HEK293 (cell line): Measurements from ENCODE around the gene CS.

Experiments
- FEZF1 ChIP-seq: fragments of 450-650 bp; formaldehyde crosslinking; IDR thresholded peaks from 2 replicates; pipeline ENCODE4 v1.5.1; 2016; ENCODE audit warnings: missing biosample characterization, missing genetic modification characterization
- GLIS1 ChIP-seq: fragments of 450-650 bp; formaldehyde crosslinking; IDR thresholded peaks from 2 replicates; pipeline ENCODE4 v1.5.1; 2016; ENCODE audit warnings: missing biosample characterization, missing genetic modification characterization
- MYNN ChIP-seq: fragments of 450-650 bp; formaldehyde crosslinking; IDR thresholded peaks from 2 replicates; pipeline ENCODE4 v1.5.1; 2016; ENCODE audit warnings: missing biosample characterization, missing genetic modification characterization, borderline replicate concordance
- PRDM1 ChIP-seq: fragments of 450-650 bp; formaldehyde crosslinking; IDR thresholded peaks from 2 replicates; pipeline ENCODE4; 2016; ENCODE audit warnings: missing biosample characterization, missing genetic modification characterization
- SCRT2 ChIP-seq: fragments of 450-650 bp; formaldehyde crosslinking; IDR thresholded peaks from 2 replicates; pipeline ENCODE4 v1.5.1; 2016; ENCODE audit warnings: missing biosample characterization, missing genetic modification characterization
- TCF7L2 ChIP-seq: IDR thresholded peaks from 2 replicates; pipeline ENCODE4 v1.6.1; 2011; ENCODE audit warnings: low read depth, mild to moderate bottlenecking, inconsistent platforms, low read length, moderate library complexity, borderline replicate concordance
- ZBTB17 ChIP-seq: fragments of 450-650 bp; formaldehyde crosslinking; IDR thresholded peaks from 2 replicates; pipeline ENCODE4 v1.5.1; 2016; ENCODE audit warnings: missing biosample characterization, missing genetic modification characterization
- ZBTB7A ChIP-seq: fragments of 450-650 bp; formaldehyde crosslinking; IDR thresholded peaks from 2 replicates; pipeline ENCODE4 v1.5.1; 2016; ENCODE audit warnings: low read depth, missing biosample characterization, missing genetic modification characterization
- ZFP41 ChIP-seq: fragments of 450-650 bp; formaldehyde crosslinking; IDR thresholded peaks from 2 replicates; pipeline ENCODE4 v1.5.1; 2016; ENCODE audit warnings: missing biosample characterization, missing genetic modification characterization, borderline replicate concordance
- ZNF132 ChIP-seq: fragments of 450-650 bp; formaldehyde crosslinking; IDR thresholded peaks from 2 replicates; pipeline ENCODE4 v1.5.1; 2017; ENCODE audit warnings: missing biosample characterization, missing genetic modification characterization, borderline replicate concordance
- ZNF146 ChIP-seq: fragments of 450-650 bp; formaldehyde crosslinking; IDR thresholded peaks from 2 replicates; pipeline ENCODE4 v1.5.1; 2016; ENCODE audit warnings: missing biosample characterization, missing genetic modification characterization
- ZNF155 ChIP-seq: fragments of 450-650 bp; formaldehyde crosslinking; IDR thresholded peaks from 2 replicates; pipeline ENCODE4 v1.5.1; 2016; ENCODE audit warnings: missing biosample characterization, missing genetic modification characterization
- ZNF175 ChIP-seq: fragments of 450-650 bp; formaldehyde crosslinking; IDR thresholded peaks from 2 replicates; pipeline ENCODE4 v1.5.1; 2016; ENCODE audit warnings: missing biosample characterization, missing genetic modification characterization
- ZNF335 ChIP-seq: fragments of 450-650 bp; formaldehyde crosslinking; conservative IDR thresholded peaks from 2 replicates; pipeline ENCODE4 v1.5.1; 2016; ENCODE audit warnings: missing biosample characterization, missing genetic modification characterization
- ZNF350 ChIP-seq: fragments of 450-650 bp; formaldehyde crosslinking; IDR thresholded peaks from 2 replicates; pipeline ENCODE4 v1.5.0; 2017; ENCODE audit warnings: missing biosample characterization, mild to moderate bottlenecking, missing genetic modification characterization
- ZNF37A ChIP-seq: fragments of 450-650 bp; IDR thresholded peaks from 2 replicates; pipeline ENCODE4 v1.5.1; 2018; ENCODE audit warnings: missing biosample characterization, missing genetic modification characterization
- ZNF391 ChIP-seq: fragments of 450-650 bp; formaldehyde crosslinking; IDR thresholded peaks from 2 replicates; pipeline ENCODE4 v1.5.1; 2016; ENCODE audit warnings: low read depth, missing biosample characterization, missing genetic modification characterization, borderline replicate concordance
- ZNF423 ChIP-seq: fragments of 450-650 bp; formaldehyde crosslinking; IDR thresholded peaks from 2 replicates; pipeline ENCODE4 v1.5.1; 2016; ENCODE audit warnings: missing biosample characterization, missing genetic modification characterization
- ZNF654 ChIP-seq: fragments of 450-650 bp; formaldehyde crosslinking; IDR thresholded peaks from 2 replicates; pipeline ENCODE4 v1.5.1; 2016; ENCODE audit warnings: low read depth, missing biosample characterization, missing genetic modification characterization
- TF ChIP-seq, protein P1 (sequence below): fragments of 450-650 bp; formaldehyde crosslinking; conservative IDR thresholded peaks from 2 replicates; pipeline ENCODE4 v1.5.1; 2016; ENCODE audit warnings: low read depth, missing biosample characterization, missing genetic modification characterization
- TF ChIP-seq, protein P2 (sequence below): fragments of 450-650 bp; formaldehyde crosslinking; IDR thresholded peaks from 2 replicates; pipeline ENCODE4 v1.5.1; 2016; ENCODE audit warnings: missing biosample characterization, missing genetic modification characterization
- TF ChIP-seq, protein P3 (sequence below): fragments of 450-650 bp; formaldehyde crosslinking; conservative IDR thresholded peaks from 2 replicates; pipeline ENCODE4 v1.5.1; 2016; ENCODE audit warnings: low read depth, missing biosample characterization, missing genetic modification characterization
- TF ChIP-seq, protein P4 (sequence below): fragments of 450-650 bp; formaldehyde crosslinking; IDR thresholded peaks from 2 replicates; pipeline ENCODE4 v1.5.1; 2016; ENCODE audit warnings: missing biosample characterization, missing genetic modification characterization
- TF ChIP-seq, protein P5 (sequence below): fragments of 450-650 bp; formaldehyde crosslinking; IDR thresholded peaks from 2 replicates; pipeline ENCODE4 v1.5.1; 2016; ENCODE audit warnings: missing biosample characterization, missing genetic modification characterization

CS gene

DNA sequence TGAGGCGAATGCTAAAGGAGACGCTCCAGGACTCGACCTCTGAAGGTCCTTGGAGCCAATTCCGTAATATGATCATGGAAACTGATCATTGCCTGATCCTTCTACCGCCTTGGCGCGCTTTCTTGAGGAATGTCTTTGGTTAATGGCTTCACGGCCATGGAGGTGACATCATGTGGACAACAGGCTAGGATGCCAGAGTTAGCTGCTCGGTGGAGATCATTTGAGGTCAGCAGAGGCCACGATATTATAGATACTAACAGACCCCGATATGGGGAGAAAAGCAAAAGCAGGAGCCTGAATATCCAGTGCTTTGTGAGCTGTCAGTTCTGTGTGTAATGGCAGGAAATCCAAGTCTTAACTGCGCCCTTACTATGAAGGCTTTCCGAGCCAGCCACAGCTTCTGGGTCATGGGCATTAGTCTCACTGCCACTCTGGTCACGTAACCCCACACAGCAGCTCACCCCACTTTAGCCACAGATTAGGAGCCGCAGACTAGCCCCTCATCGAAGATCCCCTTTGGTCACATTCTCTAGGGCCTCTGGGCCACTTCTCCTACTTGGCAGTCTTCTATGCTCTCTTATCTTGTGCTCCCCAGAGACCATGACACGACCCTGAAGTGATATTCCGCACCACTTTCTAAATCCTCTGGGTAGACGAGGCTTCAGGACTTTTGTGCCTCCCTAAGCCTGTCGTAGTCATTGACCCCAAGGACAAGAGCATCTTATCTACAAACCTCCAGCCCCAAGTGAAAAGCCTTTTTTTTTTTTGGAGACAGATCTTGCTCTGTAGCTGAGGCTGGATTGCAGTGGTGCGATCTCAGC, 724 bp upstream of the CS start (continued):
- TF ChIP-seq, protein P1, sequence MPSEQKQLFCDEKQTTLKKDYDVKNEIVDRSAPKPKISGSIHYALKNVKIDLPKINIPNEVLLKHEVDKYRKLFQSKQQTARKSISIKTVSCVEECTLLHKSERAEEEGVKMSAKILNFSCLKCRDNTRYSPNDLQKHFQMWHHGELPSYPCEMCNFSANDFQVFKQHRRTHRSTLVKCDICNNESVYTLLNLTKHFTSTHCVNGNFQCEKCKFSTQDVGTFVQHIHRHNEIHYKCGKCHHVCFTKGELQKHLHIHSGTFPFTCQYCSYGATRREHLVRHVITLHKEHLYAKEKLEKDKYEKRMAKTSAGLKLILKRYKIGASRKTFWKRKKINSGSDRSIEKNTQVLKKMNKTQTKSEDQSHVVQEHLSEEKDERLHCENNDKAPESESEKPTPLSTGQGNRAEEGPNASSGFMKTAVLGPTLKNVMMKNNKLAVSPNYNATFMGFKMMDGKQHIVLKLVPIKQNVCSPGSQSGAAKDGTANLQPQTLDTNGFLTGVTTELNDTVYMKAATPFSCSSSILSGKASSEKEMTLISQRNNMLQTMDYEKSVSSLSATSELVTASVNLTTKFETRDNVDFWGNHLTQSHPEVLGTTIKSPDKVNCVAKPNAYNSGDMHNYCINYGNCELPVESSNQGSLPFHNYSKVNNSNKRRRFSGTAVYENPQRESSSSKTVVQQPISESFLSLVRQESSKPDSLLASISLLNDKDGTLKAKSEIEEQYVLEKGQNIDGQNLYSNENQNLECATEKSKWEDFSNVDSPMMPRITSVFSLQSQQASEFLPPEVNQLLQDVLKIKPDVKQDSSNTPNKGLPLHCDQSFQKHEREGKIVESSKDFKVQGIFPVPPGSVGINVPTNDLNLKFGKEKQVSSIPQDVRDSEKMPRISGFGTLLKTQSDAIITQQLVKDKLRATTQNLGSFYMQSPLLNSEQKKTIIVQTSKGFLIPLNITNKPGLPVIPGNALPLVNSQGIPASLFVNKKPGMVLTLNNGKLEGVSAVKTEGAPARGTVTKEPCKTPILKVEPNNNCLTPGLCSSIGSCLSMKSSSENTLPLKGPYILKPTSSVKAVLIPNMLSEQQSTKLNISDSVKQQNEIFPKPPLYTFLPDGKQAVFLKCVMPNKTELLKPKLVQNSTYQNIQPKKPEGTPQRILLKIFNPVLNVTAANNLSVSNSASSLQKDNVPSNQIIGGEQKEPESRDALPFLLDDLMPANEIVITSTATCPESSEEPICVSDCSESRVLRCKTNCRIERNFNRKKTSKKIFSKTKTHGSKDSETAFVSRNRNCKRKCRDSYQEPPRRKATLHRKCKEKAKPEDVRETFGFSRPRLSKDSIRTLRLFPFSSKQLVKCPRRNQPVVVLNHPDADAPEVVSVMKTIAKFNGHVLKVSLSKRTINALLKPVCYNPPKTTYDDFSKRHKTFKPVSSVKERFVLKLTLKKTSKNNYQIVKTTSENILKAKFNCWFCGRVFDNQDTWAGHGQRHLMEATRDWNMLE: peak; percentile 45; the same call in 1 of the 2 replicates
- 0 out of 2 replicates have a peak, but pooled peaks have one; percentile 8 for TF ChIP-seq ZNF654 (tag by site-specific recombination)
- no peak for TF ChIP-seq ZNF350 (tag by site-specific recombination)
- no peak for TF ChIP-seq ZNF155
- no peak for TF ChIP-seq FEZF1
- TF ChIP-seq TCF7L2: no peak
- TF ChIP-seq, protein P2, sequence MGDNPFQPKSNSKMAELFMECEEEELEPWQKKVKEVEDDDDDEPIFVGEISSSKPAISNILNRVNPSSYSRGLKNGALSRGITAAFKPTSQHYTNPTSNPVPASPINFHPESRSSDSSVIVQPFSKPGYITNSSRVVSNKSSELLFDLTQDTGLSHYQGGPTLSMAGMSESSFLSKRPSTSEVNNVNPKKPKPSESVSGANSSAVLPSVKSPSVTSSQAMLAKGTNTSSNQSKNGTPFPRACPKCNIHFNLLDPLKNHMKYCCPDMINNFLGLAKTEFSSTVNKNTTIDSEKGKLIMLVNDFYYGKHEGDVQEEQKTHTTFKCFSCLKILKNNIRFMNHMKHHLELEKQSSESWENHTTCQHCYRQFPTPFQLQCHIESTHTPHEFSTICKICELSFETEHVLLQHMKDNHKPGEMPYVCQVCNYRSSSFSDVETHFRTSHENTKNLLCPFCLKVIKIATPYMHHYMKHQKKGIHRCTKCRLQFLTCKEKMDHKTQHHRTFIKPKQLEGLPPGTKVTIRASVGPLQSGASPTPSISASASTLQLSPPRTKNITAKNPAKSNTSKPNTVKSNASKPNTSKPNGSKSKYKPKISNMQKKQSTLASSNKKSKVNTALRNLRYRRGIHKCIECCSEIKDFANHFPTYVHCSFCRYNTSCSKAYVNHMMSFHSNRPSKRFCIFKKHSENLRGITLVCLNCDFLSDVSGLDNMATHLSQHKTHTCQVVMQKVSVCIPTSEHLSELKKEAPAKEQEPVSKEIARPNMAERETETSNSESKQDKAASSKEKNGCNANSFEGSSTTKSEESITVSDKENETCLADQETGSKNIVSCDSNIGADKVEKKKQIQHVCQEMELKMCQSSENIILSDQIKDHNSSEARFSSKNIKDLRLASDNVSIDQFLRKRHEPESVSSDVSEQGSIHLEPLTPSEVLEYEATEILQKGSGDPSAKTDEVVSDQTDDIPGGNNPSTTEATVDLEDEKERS (tag by site-specific recombination): no peak
- no peak for TF ChIP-seq ZFP41 (tag by site-specific recombination)
- TF ChIP-seq, protein P3, sequence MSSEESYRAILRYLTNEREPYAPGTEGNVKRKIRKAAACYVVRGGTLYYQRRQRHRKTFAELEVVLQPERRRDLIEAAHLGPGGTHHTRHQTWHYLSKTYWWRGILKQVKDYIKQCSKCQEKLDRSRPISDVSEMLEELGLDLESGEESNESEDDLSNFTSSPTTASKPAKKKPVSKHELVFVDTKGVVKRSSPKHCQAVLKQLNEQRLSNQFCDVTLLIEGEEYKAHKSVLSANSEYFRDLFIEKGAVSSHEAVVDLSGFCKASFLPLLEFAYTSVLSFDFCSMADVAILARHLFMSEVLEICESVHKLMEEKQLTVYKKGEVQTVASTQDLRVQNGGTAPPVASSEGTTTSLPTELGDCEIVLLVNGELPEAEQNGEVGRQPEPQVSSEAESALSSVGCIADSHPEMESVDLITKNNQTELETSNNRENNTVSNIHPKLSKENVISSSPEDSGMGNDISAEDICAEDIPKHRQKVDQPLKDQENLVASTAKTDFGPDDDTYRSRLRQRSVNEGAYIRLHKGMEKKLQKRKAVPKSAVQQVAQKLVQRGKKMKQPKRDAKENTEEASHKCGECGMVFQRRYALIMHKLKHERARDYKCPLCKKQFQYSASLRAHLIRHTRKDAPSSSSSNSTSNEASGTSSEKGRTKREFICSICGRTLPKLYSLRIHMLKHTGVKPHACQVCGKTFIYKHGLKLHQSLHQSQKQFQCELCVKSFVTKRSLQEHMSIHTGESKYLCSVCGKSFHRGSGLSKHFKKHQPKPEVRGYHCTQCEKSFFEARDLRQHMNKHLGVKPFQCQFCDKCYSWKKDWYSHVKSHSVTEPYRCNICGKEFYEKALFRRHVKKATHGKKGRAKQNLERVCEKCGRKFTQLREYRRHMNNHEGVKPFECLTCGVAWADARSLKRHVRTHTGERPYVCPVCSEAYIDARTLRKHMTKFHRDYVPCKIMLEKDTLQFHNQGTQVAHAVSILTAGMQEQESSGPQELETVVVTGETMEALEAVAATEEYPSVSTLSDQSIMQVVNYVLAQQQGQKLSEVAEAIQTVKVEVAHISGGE (tag by site-specific recombination): no peak
- TF ChIP-seq PRDM1 (tag by site-specific recombination): no peak
- peak; percentile 67; the same call in 1 of the 2 replicates for TF ChIP-seq SCRT2
- TF ChIP-seq ZBTB17: peak; percentile 91
- TF ChIP-seq ZNF146 (tag by site-specific recombination): no peak
- TF ChIP-seq MYNN (tag by site-specific recombination): peak; percentile 62; the same call in 1 of the 2 replicates
- TF ChIP-seq, protein P4, sequence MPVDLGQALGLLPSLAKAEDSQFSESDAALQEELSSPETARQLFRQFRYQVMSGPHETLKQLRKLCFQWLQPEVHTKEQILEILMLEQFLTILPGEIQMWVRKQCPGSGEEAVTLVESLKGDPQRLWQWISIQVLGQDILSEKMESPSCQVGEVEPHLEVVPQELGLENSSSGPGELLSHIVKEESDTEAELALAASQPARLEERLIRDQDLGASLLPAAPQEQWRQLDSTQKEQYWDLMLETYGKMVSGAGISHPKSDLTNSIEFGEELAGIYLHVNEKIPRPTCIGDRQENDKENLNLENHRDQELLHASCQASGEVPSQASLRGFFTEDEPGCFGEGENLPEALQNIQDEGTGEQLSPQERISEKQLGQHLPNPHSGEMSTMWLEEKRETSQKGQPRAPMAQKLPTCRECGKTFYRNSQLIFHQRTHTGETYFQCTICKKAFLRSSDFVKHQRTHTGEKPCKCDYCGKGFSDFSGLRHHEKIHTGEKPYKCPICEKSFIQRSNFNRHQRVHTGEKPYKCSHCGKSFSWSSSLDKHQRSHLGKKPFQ (tag by site-specific recombination): no peak
- no peak for TF ChIP-seq ZNF175 (tag by site-specific recombination)
- TF ChIP-seq, protein P5, sequence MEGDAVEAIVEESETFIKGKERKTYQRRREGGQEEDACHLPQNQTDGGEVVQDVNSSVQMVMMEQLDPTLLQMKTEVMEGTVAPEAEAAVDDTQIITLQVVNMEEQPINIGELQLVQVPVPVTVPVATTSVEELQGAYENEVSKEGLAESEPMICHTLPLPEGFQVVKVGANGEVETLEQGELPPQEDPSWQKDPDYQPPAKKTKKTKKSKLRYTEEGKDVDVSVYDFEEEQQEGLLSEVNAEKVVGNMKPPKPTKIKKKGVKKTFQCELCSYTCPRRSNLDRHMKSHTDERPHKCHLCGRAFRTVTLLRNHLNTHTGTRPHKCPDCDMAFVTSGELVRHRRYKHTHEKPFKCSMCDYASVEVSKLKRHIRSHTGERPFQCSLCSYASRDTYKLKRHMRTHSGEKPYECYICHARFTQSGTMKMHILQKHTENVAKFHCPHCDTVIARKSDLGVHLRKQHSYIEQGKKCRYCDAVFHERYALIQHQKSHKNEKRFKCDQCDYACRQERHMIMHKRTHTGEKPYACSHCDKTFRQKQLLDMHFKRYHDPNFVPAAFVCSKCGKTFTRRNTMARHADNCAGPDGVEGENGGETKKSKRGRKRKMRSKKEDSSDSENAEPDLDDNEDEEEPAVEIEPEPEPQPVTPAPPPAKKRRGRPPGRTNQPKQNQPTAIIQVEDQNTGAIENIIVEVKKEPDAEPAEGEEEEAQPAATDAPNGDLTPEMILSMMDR: 0 out of 2 replicates have a peak, but pooled peaks have one; percentile 14
- TF ChIP-seq ZNF132 (tag by site-specific recombination): no peak
- peak; percentile 43; the same call in 1 of the 2 replicates for TF ChIP-seq ZNF391 (tag by site-specific recombination)
- no peak for TF ChIP-seq ZBTB7A
- TF ChIP-seq ZNF37A (tag by site-specific recombination): no peak
- no peak for TF ChIP-seq ZNF423 (tag by site-specific recombination)
- TF ChIP-seq ZNF335 (tag by site-specific recombination): peak; percentile 98
- TF ChIP-seq GLIS1 (tag by site-specific recombination): no peak
